Astrocyte (in vitro differentiated cells and primary cell): ENCODE results near the gene PCDHGA1.

Source experiments
- CTCF ChIP-seq: IDR thresholded peaks from 2 replicates; pipeline ENCODE4 v1.5.1; 2011; ENCODE audit warnings: low read depth, mild to moderate bottlenecking, inconsistent platforms, low read length, moderate library complexity; ENCODE audit not compliant: insufficient read depth
- EZH2 ChIP-seq: IDR thresholded peaks from 2 replicates; pipeline ENCODE4 v1.6.1; 2012; ENCODE audit warnings: mild to moderate bottlenecking, low read length, inconsistent platforms; ENCODE audit not compliant: insufficient read depth

GRCh38 chr5:141399555-141400258 is 69.4 kb downstream of the PCDHGA1 start:
- TF ChIP-seq CTCF (no peak), EZH2 (no peak)
